GM18867 (cell line): ENCODE measurements around the gene SERPING1.
"Not testable (repeated sequence)": the region's sequence is repeated elsewhere in the genome, so short reads cannot be mapped to it uniquely, and the experiment has no call there.

Experiments
- ATAC-seq: cut with Tn5 transposase; IDR thresholded peaks from one replicate; pipeline ENCODE4 v1.9.1; 2021; ENCODE audit warnings: mild to moderate bottlenecking, moderate library complexity; ENCODE audit not compliant: unreplicated experiment

Gene SERPING1

DNA sequence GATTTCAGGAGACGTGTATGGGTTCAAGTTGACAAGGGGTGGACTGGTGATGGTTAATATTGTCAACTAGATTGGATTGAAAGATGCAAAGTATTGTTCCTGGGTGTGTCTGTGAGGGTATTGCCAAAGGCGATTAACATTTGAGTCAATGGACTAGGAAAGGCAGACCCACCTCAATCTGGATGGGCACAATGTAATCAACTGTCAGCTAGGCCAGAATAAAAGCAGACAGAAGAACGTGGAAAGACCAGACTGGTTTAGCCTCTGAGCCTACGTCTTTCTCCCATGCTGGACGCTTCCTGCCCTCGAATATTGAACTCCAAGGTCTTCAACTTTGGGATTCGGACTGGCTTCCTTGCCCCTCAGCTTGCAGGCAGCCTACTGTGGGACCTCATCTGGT, 53.9 kb downstream of the SERPING1 start:
- ATAC-seq, result no peak

DNA sequence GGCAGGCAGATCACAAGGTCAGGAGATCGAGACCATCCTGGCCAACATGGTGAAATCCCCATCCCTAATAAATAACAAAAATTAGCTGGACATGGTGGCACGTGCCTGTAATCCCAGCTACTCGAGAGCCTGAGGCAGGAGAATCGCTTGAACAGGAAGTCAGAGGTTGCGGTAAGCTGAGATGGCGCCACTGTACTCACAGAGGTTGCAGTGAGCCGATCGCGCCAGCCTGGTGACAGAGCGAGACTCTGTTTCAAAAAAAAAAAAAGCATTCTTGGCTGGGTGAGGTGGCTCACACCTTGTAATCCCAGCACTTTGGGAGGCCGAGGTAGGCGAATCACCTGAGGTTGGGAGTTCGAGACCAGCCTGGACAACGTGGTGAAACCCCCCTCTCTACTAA, 54.7 kb downstream of the SERPING1 start:
- ATAC-seq, result not testable (repeated sequence)

DNA sequence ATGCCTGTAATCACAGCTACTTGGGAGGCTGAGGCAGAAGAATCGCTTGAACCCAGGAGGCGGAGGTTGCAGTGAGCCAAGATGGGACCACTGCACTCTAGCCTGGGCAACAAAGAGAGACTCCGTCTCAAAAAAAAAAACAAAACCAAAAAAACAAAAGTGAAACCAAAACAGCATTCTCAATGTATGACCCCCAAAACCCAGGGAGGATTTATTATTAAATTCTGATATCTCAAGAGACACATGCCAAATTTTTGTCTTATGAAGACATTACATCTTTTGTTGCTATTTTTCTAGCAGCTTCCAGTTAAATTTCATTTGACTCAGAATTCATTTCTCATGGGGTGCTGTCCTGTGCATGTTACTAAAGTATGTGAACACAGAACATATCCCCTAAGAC, 55.2 kb downstream of the SERPING1 start:
- no peak for ATAC-seq

DNA sequence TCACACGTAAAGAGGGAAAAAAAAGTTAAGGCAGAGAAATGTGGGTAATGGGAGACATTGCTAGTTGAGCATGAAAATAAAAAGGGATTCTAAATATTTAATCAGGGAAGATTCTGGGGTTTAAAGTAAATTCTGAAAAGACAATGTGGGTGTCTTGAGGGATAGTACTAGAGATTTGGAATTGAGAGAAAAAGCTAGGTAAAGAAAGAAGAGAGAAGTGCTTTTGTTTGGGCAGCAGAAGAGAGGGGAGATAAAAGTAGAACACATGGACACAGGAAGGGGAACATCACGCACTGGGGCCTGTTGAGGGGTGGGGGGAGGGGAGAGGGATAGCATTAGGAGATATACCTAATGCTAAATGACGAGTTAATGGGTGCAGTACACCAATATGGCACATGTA, 55.7 kb downstream of the SERPING1 start:
- ATAC-seq, result no peak

DNA sequence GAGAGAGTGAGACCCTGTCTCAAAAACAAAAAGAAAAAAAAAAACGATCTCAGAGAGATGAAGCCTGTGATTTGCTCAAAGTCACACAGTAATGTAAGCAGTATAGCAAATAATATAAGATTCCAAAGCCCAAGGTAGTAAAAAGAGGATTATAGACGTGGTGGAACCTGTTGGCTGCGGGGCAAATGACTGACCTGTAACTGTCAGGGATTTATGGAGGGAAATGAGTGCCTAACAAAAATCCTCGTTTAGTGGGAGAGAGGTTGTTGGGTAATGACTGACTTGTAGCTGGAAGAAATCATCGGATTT, 59.4 kb downstream of the SERPING1 start:
- no peak for ATAC-seq

DNA sequence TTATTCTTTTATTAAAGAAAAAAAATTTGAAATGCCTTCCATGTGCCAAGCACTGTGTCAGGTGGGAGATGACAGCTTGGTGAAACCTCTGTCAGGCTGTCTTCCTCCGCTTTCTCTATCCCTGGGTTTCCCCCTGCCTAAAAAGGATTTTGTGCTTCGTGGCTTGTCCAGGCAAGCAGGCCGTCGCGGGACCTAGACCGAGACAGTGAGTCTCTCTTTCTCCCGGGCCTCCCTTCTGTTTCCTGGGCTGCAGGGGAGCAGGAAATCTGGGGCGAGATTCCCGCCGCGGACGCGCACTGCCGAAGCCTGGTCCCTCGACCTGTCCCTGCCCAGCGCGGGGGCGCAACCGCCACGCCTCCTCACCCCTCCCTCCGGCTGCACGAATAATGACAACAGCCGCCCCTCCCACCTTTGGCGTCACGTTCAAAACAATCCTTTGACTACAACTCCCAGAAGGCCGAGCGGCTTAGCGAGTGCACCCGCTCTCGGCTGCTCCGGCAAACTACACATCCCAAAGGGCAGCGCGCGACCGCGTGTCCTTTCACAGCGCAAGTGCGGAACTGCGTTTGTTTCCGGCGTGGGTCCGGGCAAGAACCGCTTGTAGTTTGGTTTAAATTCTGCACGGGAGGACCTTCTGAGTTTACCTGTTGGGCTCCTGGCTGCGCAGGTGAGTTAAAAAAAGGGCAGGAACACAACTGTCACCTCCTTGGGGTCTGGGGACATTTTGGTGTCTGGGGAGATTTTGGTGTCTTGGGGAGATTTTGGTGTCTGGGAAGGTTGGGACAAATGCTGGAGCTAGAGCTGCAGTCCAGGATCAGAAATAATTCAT, 59.9 kb downstream of the SERPING1 start, which contains the start of gene CLP1:
TSS of gene CLP1 (plus strand) at position 569 of the 829 bp plus-strand sequence. CDS start 1,715 bp downstream, outside the sequence.
- ATAC-seq, result peak; percentile 99

DNA sequence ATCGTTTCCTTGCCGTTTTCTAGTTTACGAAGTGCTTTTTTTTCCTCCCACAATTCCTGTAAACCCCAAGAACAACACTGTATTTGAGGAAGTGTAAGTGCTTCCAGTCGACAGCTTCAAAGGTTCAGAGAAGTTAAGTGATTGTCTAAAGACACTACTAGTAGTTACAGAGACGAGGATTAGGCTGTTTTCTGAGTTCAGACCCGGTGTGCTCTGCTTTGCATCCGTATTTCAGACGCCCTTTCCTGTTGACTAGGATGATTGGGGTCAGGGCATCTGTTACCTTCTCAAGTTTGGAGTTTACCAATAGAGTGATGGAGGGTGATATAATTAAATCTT, 60.5 kb downstream of the SERPING1 start:
- ATAC-seq, result no peak

DNA sequence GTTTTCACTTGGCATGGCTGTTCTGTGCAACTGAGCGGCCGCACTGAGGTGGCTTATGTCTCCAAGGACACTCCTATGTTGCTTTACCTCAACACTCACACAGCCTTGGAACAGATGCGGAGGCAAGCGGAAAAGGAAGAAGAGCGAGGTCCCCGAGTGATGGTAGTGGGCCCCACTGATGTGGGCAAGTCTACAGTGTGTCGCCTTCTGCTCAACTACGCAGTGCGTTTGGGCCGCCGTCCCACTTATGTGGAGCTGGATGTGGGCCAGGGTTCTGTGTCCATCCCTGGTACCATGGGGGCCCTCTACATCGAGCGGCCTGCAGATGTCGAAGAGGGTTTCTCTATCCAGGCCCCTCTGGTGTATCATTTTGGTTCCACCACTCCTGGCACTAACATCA, 62.2 kb downstream of the SERPING1 start:
- no peak for ATAC-seq

DNA sequence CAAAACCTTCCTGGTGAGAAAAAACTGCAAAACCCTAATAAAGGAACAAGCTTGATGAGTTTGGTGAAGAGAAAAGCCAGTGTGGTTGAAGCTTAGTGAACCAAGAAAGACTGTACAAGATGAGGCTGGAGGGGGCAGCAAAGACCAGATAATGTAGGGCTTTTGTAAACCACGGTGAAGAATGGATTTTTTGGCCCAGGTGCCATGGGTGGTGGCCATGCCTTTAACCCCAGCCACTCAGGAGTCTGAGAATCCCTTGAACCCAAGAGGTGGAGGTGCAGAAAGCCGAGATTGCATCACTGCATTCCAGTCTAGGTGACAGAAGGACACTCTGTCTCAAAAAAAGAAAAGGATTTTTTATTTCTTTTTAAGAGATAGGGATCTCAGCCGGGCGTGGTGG, 65.4 kb downstream of the SERPING1 start:
- no peak for ATAC-seq

DNA sequence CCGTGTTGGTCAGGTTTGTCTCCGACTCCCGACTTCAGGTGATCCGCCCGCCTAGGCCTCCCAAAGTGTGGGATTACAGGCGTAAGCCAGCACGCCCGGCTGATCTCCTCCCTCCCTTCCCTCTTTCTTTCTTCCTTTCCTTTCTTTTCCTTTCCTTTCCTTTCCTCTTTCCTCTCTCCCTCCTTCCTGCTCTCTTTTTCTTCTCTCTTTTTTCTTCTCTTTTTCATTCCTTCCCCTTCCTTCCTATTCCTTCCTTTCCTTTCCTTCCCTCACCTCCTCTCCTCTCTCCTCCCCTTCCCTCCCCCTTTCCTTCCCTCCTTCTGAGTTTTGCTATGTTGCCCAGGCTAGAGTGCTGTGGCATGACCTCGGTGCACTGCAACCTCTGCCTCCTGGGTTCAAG, 66.5 kb downstream of the SERPING1 start:
- ATAC-seq, result no peak
